Measurements from ENCODE around the gene TTLL8.

TTLL8 gene

DNA sequence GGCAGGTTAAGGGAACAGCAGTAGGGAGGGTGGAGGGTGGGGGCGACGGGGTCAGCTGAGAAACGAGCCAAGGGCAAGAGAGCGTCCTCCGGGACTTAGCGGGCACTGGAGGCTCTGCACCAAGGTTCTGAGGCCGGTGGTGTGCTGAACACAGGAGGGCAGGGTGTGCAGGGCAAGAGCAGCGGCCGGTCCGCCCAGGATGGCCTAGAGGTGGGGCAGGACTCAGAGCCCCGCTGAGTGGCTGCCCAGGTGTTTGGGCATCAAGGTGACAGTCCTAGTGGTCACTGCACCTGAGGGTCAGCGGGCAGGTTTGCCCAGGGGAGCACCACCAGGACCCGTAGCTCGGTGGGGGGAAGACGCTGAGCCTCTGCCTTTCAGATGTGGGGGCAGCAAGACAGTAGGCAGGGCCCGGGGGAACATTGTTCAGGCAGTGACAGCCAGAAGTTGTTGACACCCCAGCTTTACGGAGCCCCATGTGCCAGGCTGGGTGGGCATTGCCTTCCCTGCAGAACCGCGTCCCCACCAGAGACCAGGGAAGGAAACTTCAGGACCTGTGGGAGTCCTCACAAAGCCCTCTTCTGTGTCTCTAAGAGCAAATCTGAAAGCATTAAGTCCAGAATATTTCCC, 4.5 kb upstream of the TTLL8 start:
- no peak for DNase-seq (ENCODE audit: low read depth)
- no peak overlapping the region for H3K4me3 ChIP-seq (ENCODE audit: low read length)
- no peak for TF ChIP-seq CTCF (IDR thresholded peaks at IDR 0.05; ENCODE audit: insufficient read depth, low read depth, low read length, missing control alignments)

GRCh38 chr22:50061824-50062355, 3.8 kb upstream of the TTLL8 start:
- H3K4me3 ChIP-seq (ENCODE audit: low read length): no peak overlapping the region
- TF ChIP-seq CTCF (IDR thresholded peaks at IDR 0.05; ENCODE audit: insufficient read depth, low read depth, low read length, missing control alignments): no peak
- no peak for DNase-seq (ENCODE audit: low read depth)

GRCh38 chr22:50061141-50061823, 3.2 kb upstream of the TTLL8 start:
- no peak for TF ChIP-seq CTCF (IDR thresholded peaks at IDR 0.05; ENCODE audit: insufficient read depth, low read depth, low read length, missing control alignments)
- DNase-seq (ENCODE audit: low read depth): no peak
- no peak overlapping the region for H3K4me3 ChIP-seq (ENCODE audit: low read length)

DNA sequence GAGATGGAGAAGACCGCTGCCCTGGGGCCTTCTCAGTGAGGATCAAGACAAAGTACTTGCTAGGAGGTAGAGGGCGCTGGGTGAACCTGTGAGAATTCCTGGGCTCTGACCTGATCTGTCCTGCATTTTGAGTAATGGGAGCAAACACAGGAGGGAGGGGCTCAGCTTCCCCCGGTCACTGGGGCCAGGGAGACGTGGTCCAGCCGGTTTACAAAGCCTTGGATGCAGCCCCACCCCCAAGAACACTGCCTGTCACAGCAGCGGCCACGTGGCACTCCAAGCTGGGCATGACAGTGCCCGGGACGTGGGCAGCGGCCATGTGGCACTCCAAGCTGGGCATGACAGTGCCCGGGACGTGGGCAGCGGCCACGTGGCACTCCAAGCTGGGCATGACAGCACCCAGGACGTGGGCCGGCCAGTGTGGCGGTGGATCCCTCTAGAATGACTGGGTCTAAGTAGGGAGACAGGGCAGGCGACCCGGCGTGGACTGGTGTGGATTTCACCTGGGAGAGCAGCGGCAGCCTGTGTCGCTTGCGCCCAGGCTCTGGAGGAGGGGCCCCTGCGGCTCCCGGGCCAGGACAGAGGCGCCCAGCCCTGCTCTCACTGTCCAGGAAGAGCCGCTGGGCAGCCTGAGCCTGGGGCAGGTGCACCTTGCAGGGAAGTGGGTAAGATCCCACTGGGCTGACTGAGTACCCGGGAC, 2.5 kb upstream of the TTLL8 start:
- DNase-seq (ENCODE audit: low read depth): no peak
- TF ChIP-seq CTCF (IDR thresholded peaks at IDR 0.05; ENCODE audit: insufficient read depth, low read depth, low read length, missing control alignments): no peak
- no peak overlapping the region for H3K4me3 ChIP-seq (ENCODE audit: low read length)

DNA sequence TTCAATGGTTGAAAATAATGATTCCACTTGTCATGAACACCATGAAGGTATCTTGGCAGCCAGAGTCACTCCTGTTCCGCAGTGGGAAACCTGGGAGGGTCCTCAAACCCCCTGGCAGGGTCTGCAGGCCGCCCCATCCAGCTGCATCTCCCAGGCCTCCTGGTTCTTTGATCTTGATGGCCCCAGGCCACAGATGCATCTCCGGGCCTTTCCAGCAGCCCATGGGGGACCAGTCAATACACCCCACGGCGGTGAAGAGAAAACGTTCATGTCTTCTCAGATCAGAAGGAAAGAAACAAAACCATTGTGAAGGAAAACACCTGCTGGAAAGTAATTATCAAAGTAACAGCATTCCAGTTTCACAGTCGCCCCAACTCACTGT, 1.8 kb upstream of the TTLL8 start:
- no peak for TF ChIP-seq CTCF (IDR thresholded peaks at IDR 0.05; ENCODE audit: insufficient read depth, low read depth, low read length, missing control alignments)
- H3K4me3 ChIP-seq (ENCODE audit: low read length): no peak overlapping the region
- DNase-seq (ENCODE audit: low read depth): no peak

- H3K4me3 ChIP-seq (ENCODE audit: low read length): no peak overlapping the region
- DNase-seq (ENCODE audit: low read depth): no peak
- TF ChIP-seq CTCF (IDR thresholded peaks at IDR 0.05; ENCODE audit: insufficient read depth, low read depth, low read length, missing control alignments): no peak
These were observed 1.1 kb upstream of the TTLL8 start for GRCh38 chr22:50058906-50059880.

Measured in epithelial cell of esophagus (primary cell).